Brain microvascular endothelial cell (primary cell): ENCODE measurements around the gene LARGE2.

ENCODE experiments used
- DNase-seq: peaks from one replicate; pipeline ENCODE4 v3.0.0-alpha.2; 2020
- H3K27ac ChIP-seq: fragments of 250-450 bp; sonication (Bioruptor Pico); 2 replicates; pipeline ENCODE4 v1.5.1; 2020; ENCODE audit warnings: mild to moderate bottlenecking, moderate library complexity
- H3K27me3 ChIP-seq: fragments of 250-450 bp; sonication (Bioruptor Pico); replicated peaks from 2 replicates; pipeline ENCODE4 v1.5.1; 2020; ENCODE audit warnings: mild to moderate bottlenecking
- H3K36me3 ChIP-seq: fragments of 250-450 bp; sonication (Bioruptor Pico); replicated peaks from 2 replicates; pipeline ENCODE4 v1.5.1; 2020; ENCODE audit warnings: mild to moderate bottlenecking
- H3K4me3 ChIP-seq: 2 replicates; pipeline ENCODE4 v1.5.1; 2011; ENCODE audit warnings: low read depth, mild to moderate bottlenecking, control low read depth, low read length, moderate library complexity
- CTCF ChIP-seq: IDR thresholded peaks from 2 replicates; pipeline ENCODE4 v1.5.1; 2011; ENCODE audit warnings: low read depth, mild to moderate bottlenecking, moderate library complexity, low read length, control low read depth, inconsistent platforms; ENCODE audit errors: missing control alignments
- in situ Hi-C: cut with HindIII; loops from 2 replicates; pipeline ENCODE4 v1.10.0; 2017; ENCODE audit warnings: low sequenced_read_pairs, low pct_ligation_motif_present

The LARGE2 gene

DNA sequence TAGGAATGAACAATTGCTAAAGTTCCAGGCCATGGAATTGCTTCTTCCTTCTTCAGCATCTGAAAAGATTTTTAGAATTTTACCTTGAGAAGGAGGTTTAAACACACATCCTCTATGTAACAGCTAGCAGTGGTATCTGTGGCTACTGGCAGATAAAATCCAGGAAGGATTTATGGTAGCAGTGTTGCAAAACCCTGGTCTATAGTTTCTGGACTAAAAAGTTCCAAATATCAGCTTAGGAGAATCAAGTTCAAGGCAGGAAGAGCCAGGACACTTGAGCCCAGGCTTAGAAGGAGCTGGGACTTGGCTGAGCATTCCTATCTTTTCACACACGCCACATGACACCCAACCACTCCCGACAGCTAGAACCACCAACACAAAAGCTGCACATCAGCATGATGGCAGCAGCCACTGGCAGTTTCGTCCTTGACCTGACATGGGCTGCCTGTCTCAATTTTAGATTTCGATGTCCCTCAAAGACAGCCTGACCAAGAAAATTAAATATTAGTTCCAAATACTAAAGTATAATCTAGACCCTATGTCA, 14.1 kb downstream of the LARGE2 start:
- DNase-seq, result no peak
- H3K27me3 ChIP-seq, result no peaks in the 10 kb centered on the region
- no peak overlapping the region for H3K27ac ChIP-seq
- peaks cover 35% of the 10 kb centered on the region for H3K36me3 ChIP-seq
- in situ Hi-C loops, result no loop called here
- no peak for TF ChIP-seq CTCF
- no peak overlapping the region for H3K4me3 ChIP-seq

DNA sequence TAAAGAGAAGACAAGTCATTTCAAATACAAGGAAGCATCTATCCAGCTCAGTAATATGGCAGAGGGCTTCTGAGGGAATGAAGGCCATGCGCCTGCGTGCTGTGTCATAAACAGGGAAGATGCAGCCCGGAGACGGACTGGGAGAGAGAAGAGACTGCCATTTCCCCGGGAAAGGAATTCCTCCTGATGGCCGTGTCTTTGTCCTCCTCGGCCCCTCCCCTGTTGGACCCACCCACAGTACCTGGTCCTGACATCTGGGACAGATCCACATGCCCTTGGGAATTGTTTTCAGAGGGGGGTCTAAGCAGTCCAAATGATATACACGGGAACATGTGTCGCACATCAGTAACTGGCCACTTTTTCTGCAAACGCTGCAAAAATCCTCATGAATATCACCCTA, 15.5 kb downstream of the LARGE2 start:
- no peak for TF ChIP-seq CTCF
- no peak for DNase-seq
- no peak overlapping the region for H3K27ac ChIP-seq
- peaks cover 28% of the 10 kb centered on the region for H3K36me3 ChIP-seq
- H3K27me3 ChIP-seq, result no peaks in the 10 kb centered on the region
- H3K4me3 ChIP-seq, result no peak overlapping the region
- in situ Hi-C loops, result no loop called here

- in situ Hi-C loops, result no loop called here
- Histone ChIP-seq H3K27me3 (no peaks in the 10 kb centered on the region), H3K27ac (no peak overlapping the region), H3K36me3 (peaks cover 16% of the 10 kb centered on the region), H3K4me3 (no peak overlapping the region)
- TF ChIP-seq CTCF, result no peak
- no peak for DNase-seq
Observed at GRCh38 chr11:45939836-45940235, 17.4 kb downstream of the LARGE2 start.

- H3K27me3 ChIP-seq, result no peaks in the 10 kb centered on the region
- H3K27ac ChIP-seq, result no peak overlapping the region
- no peak for TF ChIP-seq CTCF
- in situ Hi-C loops, result no loop called here
- H3K36me3 ChIP-seq, result peaks cover 17% of the 10 kb centered on the region
- no peak for DNase-seq
- H3K4me3 ChIP-seq, result no peak overlapping the region
Observed at GRCh38 chr11:45941285-45941684, 18.8 kb downstream of the LARGE2 start.

- Histone ChIP-seq H3K27ac (no peak overlapping the region), H3K4me3 (no peak overlapping the region), H3K27me3 (no peaks in the 10 kb centered on the region), H3K36me3 (peaks cover 21% of the 10 kb centered on the region)
- no peak for TF ChIP-seq CTCF
- no peak for DNase-seq
- in situ Hi-C loops, result no loop called here
Observed at GRCh38 chr11:45942381-45942780, 19.9 kb downstream of the LARGE2 start.

DNA sequence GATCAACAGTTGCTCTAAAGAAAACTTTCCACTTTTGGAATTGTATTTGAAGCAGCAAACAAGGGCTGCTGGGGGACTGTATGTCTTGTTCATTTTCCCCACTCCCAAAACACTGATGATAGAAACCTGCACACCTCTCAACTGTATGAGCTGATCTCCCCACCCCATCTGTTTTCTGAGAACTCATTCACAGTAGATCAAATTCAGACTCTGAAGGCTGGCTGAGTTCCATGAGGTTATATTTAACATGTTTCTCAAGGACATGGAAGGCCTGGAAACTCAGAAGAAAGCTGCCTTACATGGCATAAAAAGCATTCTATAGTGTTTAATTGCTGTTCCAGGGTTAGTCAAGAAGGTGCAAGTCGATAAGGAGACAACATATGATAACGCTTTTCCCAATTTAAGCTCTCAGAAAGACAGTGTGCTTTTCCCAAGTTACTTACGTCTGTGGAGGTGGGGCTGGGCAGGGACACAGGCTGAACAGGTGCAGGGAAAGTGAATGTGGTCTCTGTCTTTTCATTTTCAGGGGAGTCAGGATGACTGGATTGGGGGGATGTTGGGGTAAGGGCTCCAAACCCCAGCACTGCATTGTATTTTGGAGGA, 23.0 kb downstream of the LARGE2 start:
- peaks cover 39% of the 10 kb centered on the region for H3K36me3 ChIP-seq
- no peaks in the 10 kb centered on the region for H3K27me3 ChIP-seq
- H3K27ac ChIP-seq, result no peak overlapping the region
- in situ Hi-C loops, result no loop called here
- DNase-seq, result no peak
- H3K4me3 ChIP-seq, result no peak overlapping the region
- no peak for TF ChIP-seq CTCF
